ENCODE results near the gene RFC1. TPM values are rescaled to one million over a fixed set of nuclear protein-coding genes. Genes with fewer than 3 reads are reported as not detected.
A peak's percentile ranks its signal among the peaks of the same experiment; 100 is the strongest.

Gene RFC1
- polyA plus RNA-seq, 6 donors from 2014 or later: 9.0 to 54.7 (median 37.9) TPM

DNA sequence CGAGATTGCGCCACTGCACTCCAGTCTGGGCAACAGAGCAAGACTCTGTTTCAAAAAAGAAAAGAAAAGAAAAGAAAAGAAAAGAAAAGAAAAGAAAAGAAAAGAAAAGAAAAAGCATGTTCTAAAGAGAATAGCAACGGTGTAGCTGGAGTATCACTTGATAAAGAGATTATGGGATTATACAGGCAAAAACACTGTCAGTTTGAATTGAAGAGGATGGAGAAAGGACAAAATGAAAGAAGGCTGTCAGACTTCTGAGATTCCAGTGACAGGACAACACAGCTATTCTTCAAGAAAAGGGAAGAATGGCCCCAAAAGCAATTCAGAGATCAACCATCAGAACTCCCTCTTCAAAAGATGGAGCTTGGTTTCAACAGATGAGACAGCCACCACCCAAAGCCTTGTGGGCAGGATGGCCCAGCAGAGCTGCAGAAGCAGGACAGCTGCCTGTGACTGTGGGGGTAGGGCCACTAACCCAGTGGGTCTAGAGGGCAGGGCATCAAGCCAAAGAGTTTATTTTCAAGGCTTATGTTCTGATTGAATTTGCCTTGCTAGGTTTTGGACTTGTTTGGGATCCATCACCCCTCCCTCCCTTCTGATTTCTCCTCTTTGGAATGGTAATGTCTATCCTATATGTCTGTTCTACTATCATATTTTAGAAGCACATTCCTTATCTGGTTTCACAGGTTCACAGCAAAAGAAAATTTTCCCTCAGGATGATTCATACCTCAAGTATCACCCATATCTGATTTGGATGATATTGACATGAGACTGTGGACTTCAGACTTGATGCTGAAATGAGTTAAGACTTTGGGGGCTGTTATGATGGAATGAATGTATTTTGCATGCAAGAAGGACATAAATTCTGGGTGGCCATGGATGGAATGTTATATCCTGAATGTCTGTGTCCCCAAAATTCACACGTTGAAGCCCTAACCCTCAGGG is 17.5 kb downstream of the RFC1 start:
- Mint-ChIP-seq H3K4me3 (no peak overlapping the region), H3K36me3 (peaks cover 28 to 30% of the 10 kb centered on the region in 2 donors), H3K9me3 (peaks cover 0 to 8% (median 2%) of the 10 kb centered on the region in 7 donors), H3K27ac (peak overlapping the region in 3 of 6 donors; percentile 7 to 88 (median 53)), H3K4me1 (peaks cover 31 to 37% (median 34%) of the 10 kb centered on the region in 3 donors), H3K27me3 (no peaks in the 10 kb centered on the region)
- ATAC-seq (ENCODE audit: low read depth in 2 of 2) (no peak), DNase-seq (no peak)

DNA sequence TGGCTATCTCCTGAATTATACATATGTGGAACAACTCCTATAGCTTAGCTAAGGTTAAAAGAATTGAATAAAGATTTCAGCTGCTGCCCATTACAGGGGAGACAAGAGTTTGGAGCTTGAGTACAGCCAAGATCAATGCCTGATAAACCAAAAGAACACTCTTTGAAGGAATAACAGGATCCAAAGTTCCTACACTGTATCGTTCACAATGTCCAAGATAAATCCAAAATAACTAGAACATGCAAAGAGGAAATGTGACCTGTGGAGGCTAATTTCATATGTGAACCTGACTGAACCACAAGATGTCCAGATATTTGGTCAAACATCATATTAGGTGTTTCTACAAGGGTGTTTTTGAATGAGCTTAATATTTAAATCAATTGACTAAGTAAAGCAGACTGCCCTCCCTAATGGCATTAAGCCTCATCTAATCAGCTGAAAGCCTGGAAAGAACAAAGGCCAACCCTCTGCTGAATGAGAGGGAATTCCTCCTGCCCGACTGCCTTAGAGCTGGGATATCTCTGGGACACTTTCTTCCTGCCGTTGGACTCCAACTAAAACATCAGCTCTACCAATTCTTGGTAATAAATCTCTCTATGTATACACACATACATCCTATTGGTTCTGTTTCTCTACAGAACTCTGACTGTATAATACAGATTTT is 19.2 kb downstream of the RFC1 start:
- H3K4me1 Mint-ChIP-seq: peaks cover 17 to 20% (median 19%) of the 10 kb centered on the region in 3 donors
- H3K4me3 Mint-ChIP-seq: no peak overlapping the region
- H3K36me3 Mint-ChIP-seq: peaks cover 30 to 31% of the 10 kb centered on the region in 2 donors

DNA sequence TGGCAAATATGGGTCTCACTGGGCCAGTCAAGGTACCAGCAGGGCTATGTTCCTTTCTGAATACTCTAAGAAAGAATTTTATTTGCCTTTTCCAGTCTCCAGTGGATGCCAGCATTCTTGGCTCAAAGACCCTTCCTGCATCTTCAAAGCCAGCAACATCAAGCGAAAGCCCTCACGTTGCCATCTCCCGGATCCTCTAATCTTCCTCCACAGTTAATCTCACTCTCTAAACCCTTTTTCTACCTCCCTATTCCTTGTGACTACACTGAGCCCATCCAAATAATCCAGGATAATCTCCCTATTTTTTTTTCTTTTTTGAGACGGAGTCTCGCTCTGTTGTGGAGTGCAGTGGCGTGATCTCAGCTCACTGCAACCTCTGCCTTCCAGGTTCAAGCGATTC is 23.4 kb downstream of the RFC1 start:
- Mint-ChIP-seq H3K36me3 (peaks cover 8 to 29% of the 10 kb centered on the region in 2 donors), H3K4me1 (peaks cover 11 to 18% (median 15%) of the 10 kb centered on the region in 3 donors), H3K27me3 (no peaks in the 10 kb centered on the region), H3K9me3 (no peaks in the 10 kb centered on the region), H3K4me3 (no peak overlapping the region), H3K27ac (peak overlapping the region in 3 of 6 donors; percentile 3 to 74 (median 72))
- DNase-seq (no peak), ATAC-seq (ENCODE audit: low read depth in 2 of 2) (no peak)

More for the DNA sequence above, 19.2 kb downstream of the RFC1 start:
- ATAC-seq (ENCODE audit: low read depth in 2 of 2): no peak
- peak overlapping the region in 3 of 6 donors; percentile 15 to 67 (median 35) for H3K27ac Mint-ChIP-seq
- no peaks in the 10 kb centered on the region for H3K27me3 Mint-ChIP-seq
- no peak for DNase-seq
- H3K9me3 Mint-ChIP-seq: peaks cover 0 to 8% (median 2%) of the 10 kb centered on the region in 7 donors

DNA sequence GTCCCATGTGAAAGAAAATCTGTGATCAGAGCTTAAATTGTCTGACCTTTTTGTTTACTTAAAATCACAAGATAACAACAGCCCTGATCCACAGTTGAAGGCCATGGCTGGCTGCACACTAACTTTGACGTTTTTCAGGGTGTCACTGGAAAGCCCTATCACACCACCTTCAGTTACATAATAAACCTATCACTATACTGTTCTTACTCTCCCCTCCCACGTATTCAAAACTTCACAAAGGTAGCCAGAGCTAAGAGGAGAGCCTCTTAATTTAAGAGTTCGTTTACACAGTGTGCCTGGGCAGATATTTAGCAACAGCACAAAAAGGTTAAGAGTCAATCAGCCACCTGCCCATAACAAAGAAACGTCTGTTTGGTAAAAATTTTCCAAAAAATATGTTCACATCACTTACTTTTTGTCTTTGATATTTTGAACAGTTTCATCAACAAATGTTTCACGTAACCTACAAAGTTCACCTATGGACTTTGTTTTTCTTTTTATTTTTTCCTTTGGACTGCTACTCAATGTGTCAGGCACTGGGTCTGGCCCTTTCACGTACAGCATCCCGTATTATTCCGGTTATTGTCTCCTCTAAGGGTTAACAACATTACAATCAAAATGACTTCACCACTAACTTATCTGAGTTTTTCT is 25.0 kb downstream of the RFC1 start:
- Mint-ChIP-seq H3K27ac (no peak overlapping the region), H3K4me1 (peaks cover 5 to 11% (median 10%) of the 10 kb centered on the region in 3 donors), H3K9me3 (no peaks in the 10 kb centered on the region)

DNA sequence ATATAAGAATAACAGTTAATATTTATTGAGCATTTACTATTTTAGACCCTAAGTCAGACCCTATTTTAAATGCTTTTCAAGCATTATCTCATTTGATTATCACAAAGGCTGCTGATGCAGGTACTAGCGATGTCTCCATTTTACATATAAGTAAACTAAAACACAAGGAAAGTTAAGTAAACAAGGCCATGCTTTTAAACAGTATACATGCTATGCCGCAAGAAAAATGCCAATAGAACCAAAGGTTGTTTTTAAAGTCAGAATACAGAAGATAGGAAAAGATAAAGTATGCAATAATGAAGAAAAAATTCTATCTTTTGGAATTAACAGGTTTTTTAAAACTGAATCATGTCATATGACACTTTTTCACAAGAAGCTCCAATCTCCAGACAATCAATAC is 26.2 kb downstream of the RFC1 start:
- Mint-ChIP-seq H3K27ac (no peak overlapping the region), H3K36me3 (peaks cover 0 to 26% of the 10 kb centered on the region in 2 donors), H3K9me3 (no peaks in the 10 kb centered on the region), H3K4me3 (no peak overlapping the region), H3K4me1 (peaks cover 0 to 14% (median 11%) of the 10 kb centered on the region in 3 donors), H3K27me3 (no peaks in the 10 kb centered on the region)
- DNase-seq (no peak), ATAC-seq (ENCODE audit: low read depth in 2 of 2) (no peak)

More for the DNA sequence above, 25.0 kb downstream of the RFC1 start:
- H3K27me3 Mint-ChIP-seq: no peaks in the 10 kb centered on the region
- ATAC-seq (ENCODE audit: low read depth in 2 of 2): no peak
- no peak overlapping the region for H3K4me3 Mint-ChIP-seq
- H3K36me3 Mint-ChIP-seq: peaks cover 0 to 26% of the 10 kb centered on the region in 2 donors
- DNase-seq: no peak

DNA sequence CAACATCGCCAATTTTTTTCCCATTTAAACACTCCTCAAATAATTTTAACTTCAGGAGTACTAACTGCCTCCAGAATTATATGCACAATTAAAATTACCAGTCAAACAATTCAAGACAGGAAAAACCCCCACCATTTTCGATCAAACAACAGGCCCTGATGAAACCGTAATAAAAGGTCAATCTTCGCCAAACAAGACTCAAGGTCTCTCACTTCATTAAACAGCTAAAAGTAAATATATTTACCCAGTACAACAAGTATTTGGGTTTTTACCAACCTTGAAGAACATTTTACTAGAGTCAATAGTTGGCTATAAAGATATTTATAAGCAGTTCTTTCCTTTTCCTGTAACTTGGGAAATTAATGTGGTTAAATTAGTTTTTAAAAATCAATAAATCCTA is 28.3 kb downstream of the RFC1 start:
- Mint-ChIP-seq H3K9me3 (no peaks in the 10 kb centered on the region), H3K36me3 (peaks cover 0 to 22% of the 10 kb centered on the region in 2 donors), H3K4me3 (no peak overlapping the region), H3K27me3 (no peaks in the 10 kb centered on the region), H3K27ac (peak overlapping the region in 1 of 6 donors; percentile 60), H3K4me1 (peaks cover 0 to 14% (median 11%) of the 10 kb centered on the region in 3 donors)
- DNase-seq (no peak), ATAC-seq (ENCODE audit: low read depth in 2 of 2) (no peak)

DNA sequence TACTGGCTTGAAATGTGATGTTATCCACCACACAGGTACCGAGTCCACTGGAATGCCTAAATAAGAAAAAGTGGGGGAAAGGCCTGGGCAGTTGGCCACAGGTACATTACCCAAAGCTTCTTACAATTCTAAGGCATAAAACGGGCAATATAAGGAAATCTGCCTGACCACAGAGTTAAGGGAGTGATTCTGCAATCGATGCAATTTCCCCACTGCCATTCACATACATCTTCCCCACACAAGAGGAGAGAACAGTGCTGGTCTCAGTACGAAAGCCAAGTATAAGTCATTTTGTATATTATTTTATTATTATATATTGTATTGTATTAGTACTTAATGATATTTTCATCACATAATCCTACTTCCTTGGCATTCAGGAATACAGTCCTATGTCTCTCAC is 30.6 kb downstream of the RFC1 start:
- H3K36me3 Mint-ChIP-seq: peaks cover 0 to 14% of the 10 kb centered on the region in 2 donors
- no peak overlapping the region for H3K4me3 Mint-ChIP-seq
- ATAC-seq (ENCODE audit: low read depth in 2 of 2): no peak
- H3K9me3 Mint-ChIP-seq: no peaks in the 10 kb centered on the region
- no peak overlapping the region for H3K27ac Mint-ChIP-seq
- H3K27me3 Mint-ChIP-seq: no peaks in the 10 kb centered on the region
- H3K4me1 Mint-ChIP-seq: peaks cover 3 to 20% (median 18%) of the 10 kb centered on the region in 3 donors
- no peak for DNase-seq

DNA sequence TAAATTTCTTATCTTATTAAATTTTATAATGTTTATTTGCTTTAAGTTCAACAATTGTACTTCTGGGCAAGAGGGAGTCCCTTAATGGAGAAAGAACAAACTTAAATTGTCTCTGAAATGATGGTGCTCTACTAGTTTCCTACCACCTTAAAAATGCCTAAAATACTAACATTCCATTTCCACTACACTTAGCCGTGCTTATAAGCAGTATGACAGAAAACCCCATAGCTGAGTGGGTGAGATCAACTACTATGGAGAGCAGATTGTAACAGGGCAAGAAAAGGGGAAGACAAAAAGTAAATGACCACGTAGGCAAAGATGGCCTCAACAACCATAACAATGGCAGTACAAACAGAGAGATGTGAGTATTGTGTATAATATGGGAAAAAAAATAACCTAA is 35.0 kb downstream of the RFC1 start:
- Mint-ChIP-seq H3K27ac (no peak overlapping the region), H3K4me3 (no peak overlapping the region), H3K9me3 (no peaks in the 10 kb centered on the region), H3K4me1 (peaks cover 10 to 18% (median 13%) of the 10 kb centered on the region in 3 donors), H3K36me3 (peaks cover 17 to 22% of the 10 kb centered on the region in 2 donors), H3K27me3 (no peaks in the 10 kb centered on the region)
- ATAC-seq (ENCODE audit: low read depth in 2 of 2) (no peak), DNase-seq (no peak)

DNA sequence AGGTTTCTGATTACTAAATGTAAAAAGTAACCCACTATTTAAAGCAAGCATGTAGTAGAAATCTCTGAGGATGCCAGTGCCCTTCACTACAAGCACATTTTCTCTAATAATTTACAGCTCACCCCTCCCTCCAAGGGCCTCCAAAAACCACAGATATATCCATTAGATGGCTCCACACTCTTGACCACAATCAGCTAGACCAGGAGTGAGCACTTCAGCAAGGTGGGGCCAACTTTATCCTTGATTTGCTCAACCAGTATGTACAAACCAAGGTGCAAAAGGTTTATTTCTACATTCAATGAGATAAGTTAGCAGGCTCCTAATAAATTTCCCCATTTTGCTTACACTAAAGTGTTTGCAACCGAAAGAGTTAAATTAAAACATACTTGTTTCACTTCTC is 35.8 kb downstream of the RFC1 start:
- H3K9me3 Mint-ChIP-seq: no peaks in the 10 kb centered on the region
- H3K4me3 Mint-ChIP-seq: no peak overlapping the region
- peaks cover 24 to 30% of the 10 kb centered on the region in 2 donors for H3K36me3 Mint-ChIP-seq
- ATAC-seq (ENCODE audit: low read depth in 2 of 2) (no peak), DNase-seq (no peak)
- H3K4me1 Mint-ChIP-seq: peaks cover 9 to 13% (median 10%) of the 10 kb centered on the region in 3 donors
- no peaks in the 10 kb centered on the region for H3K27me3 Mint-ChIP-seq
- peak overlapping the region in 3 of 6 donors; percentile 9 to 84 (median 59) for H3K27ac Mint-ChIP-seq

DNA sequence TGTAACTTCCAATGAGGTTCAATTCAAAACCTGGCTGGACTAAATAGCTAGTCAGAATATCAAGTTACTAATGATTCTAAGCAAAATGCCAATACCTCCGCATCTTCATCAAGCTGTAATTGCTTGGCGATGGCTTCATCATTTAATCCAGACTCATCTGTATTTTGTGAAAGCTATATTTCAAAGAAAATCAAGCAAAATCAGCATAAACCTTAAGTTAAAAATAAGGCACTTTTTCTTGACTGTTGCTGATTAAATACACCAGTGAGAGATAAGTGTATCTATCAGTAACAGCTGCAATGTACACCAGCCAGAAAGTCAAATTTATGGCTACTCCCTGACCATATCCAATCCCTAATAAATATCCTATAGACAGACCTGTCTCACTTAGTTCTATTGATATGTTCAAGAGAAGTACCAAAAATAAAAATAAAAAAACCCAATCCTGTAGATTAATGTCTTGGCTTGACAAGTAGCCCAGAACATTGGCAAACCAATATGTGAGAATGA is 39.6 kb downstream of the RFC1 start:
- ATAC-seq (ENCODE audit: low read depth in 2 of 2) (no peak), DNase-seq (no peak)
- Mint-ChIP-seq H3K27me3 (no peaks in the 10 kb centered on the region), H3K4me3 (no peak overlapping the region), H3K4me1 (peaks cover 9 to 13% (median 10%) of the 10 kb centered on the region in 3 donors), H3K36me3 (peaks cover 34% of the 10 kb centered on the region in 2 donors), H3K9me3 (no peaks in the 10 kb centered on the region), H3K27ac (peak overlapping the region in 1 of 6 donors; percentile 7)

DNA sequence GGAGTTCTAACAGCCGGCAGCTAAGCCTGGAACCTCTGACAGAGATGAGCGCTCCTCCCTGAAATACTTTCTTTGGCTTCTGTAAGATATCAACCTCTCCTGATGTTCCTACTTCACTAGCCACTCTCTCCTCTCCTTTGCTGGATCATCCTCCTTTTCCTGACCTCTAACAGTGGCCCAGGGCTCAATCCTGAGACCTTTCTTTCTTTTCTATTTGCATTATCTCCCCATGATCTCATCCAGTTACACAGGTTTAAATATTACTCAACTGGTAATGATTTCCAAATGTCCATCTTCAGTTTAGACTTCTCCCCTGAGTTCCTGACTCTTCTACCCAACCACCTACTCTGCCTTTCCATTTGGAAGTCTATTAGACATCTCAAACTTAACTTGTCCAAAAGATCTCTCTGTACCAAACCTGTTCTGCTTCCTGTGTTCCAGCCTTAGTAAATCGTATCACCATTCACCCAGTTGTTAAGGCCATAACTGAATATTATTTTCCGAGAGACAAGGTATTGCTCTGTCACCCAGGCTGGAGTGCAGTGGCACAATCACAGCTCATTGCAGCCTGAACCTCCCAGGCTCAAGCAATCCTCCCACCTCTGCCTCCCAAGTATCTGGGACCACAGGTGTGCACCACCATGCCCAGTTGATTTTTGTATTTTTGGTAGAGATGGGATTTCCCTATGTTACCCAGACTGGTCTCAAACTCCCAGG is 41.1 kb downstream of the RFC1 start:
- Mint-ChIP-seq H3K4me1 (peaks cover 0 to 5% (median 3%) of the 10 kb centered on the region in 3 donors), H3K27me3 (no peaks in the 10 kb centered on the region), H3K27ac (peak overlapping the region in 2 of 6 donors; percentile 3 to 21), H3K4me3 (no peak overlapping the region), H3K36me3 (peaks cover 34 to 40% of the 10 kb centered on the region in 2 donors), H3K9me3 (no peaks in the 10 kb centered on the region)
- DNase-seq (no peak), ATAC-seq (ENCODE audit: low read depth in 2 of 2) (no peak)

DNA sequence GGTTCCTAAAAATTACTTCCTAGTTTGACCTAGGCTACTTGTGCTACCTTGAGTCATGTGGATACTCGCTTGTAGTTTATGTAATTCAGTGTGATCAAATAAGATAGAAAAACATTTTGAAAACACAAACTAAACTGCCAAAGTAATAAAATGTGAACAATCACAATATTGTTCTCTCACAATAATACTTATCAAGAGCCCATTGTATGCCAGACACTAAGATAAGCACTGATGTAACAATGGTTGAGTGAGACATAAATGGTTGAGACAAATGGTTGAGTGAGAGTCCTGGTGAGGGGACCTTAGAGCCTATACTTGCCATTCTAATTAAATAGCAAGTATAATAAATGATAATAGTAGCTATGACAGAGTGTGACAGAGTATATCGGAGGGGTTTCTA is 41.7 kb downstream of the RFC1 start:
- Mint-ChIP-seq H3K4me1 (peaks cover 0 to 5% (median 3%) of the 10 kb centered on the region in 3 donors), H3K27ac (no peak overlapping the region)

More for the DNA sequence above, 41.7 kb downstream of the RFC1 start:
- Mint-ChIP-seq H3K4me3 (no peak overlapping the region), H3K36me3 (peaks cover 34 to 44% of the 10 kb centered on the region in 2 donors), H3K27me3 (no peaks in the 10 kb centered on the region), H3K9me3 (no peaks in the 10 kb centered on the region)
- DNase-seq: no peak
- ATAC-seq (ENCODE audit: low read depth in 2 of 2): no peak
